Embryonic facial prominence (tissue), 1 donor: ENCODE measurements around the gene PTBP2.

Experiments used
- DNase-seq: peaks from one replicate; pipeline ENCODE4 v3.0.0-alpha.2; 2016; ENCODE audit errors: extremely low spot score

Gene PTBP2

GRCh38 chr1:96820671-96821070, 99.1 kb downstream of the PTBP2 start:
- DNase-seq, result no peak

- no peak for DNase-seq
Measured at GRCh38 chr1:96825231-96825630, 103.6 kb downstream of the PTBP2 start.

GRCh38 chr1:96825950-96826576, 104.5 kb downstream of the PTBP2 start:
- no peak for DNase-seq

GRCh38 chr1:96833376-96833775, 111.8 kb downstream of the PTBP2 start:
- no peak for DNase-seq

- no peak for DNase-seq
Measured at GRCh38 chr1:96834986-96835385, 113.4 kb downstream of the PTBP2 start.

- DNase-seq, result no peak
Measured at GRCh38 chr1:96837057-96837780, 115.6 kb downstream of the PTBP2 start.

- DNase-seq, result no peak
Measured at GRCh38 chr1:96837781-96838216, 116.2 kb downstream of the PTBP2 start.

GRCh38 chr1:96840396-96840795, 118.8 kb downstream of the PTBP2 start:
- no peak for DNase-seq

GRCh38 chr1:96842215-96842614, 120.6 kb downstream of the PTBP2 start:
- no peak for DNase-seq

GRCh38 chr1:96843196-96843595, 121.6 kb downstream of the PTBP2 start:
- no peak for DNase-seq

- DNase-seq, result no peak
Measured at GRCh38 chr1:96843601-96844000, 122.0 kb downstream of the PTBP2 start.

- DNase-seq, result no peak
Measured at GRCh38 chr1:96845464-96845863, 123.9 kb downstream of the PTBP2 start.

- DNase-seq, result no peak
Measured at GRCh38 chr1:96861836-96862235, 140.3 kb downstream of the PTBP2 start.

GRCh38 chr1:96863449-96863848, 141.9 kb downstream of the PTBP2 start:
- no peak for DNase-seq
